DOHH2 (cell line): ENCODE data around the gene TMEM141.

Experiments used
- H3F3A ChIP-seq: fragments of 200-600 bp; sonication (generic), shearing (Covaris generic); 2 replicates; pipeline ENCODE4 v1.6.0; 2016; ENCODE audit warnings: antibody characterized with exemption, mild to moderate bottlenecking; ENCODE audit not compliant: control insufficient read depth, insufficient read depth
- H3K27ac ChIP-seq: fragments of 200-600 bp; sonication (generic); 2 replicates; pipeline ENCODE4 v1.5.1; 2014; ENCODE audit warnings: low read depth, mild to moderate bottlenecking, low read length, moderate library complexity
- H3K27me3 ChIP-seq: fragments of 200-600 bp; sonication (generic); 2 replicates; pipeline ENCODE4 v1.6.1; 2014; ENCODE audit warnings: mild to moderate bottlenecking, low read length, mixed read lengths; ENCODE audit not compliant: control insufficient read depth
- H3K36me3 ChIP-seq: fragments of 200-600 bp; sonication (generic); 2 replicates; pipeline ENCODE4 v1.6.1; 2014; ENCODE audit warnings: mild to moderate bottlenecking, low read length, moderate library complexity, mixed read lengths; ENCODE audit not compliant: control insufficient read depth
- H3K4me1 ChIP-seq: fragments of 200-600 bp; sonication (generic); 2 replicates; pipeline ENCODE4 v1.6.1; 2014; ENCODE audit warnings: mild to moderate bottlenecking, low read length, mixed read lengths; ENCODE audit not compliant: control insufficient read depth
- H3K4me2 ChIP-seq: fragments of 200-600 bp; sonication (generic); 2 replicates; pipeline ENCODE4 v1.6.0; 2014; ENCODE audit warnings: mild to moderate bottlenecking, low read length, moderate library complexity
- H3K4me3 ChIP-seq: fragments of 200-600 bp; sonication (generic); 2 replicates; pipeline ENCODE4 v1.5.1; 2014; ENCODE audit warnings: mild to moderate bottlenecking, low read length, mixed read lengths
- H3K79me2 ChIP-seq: fragments of 200-600 bp; sonication (generic); 2 replicates; pipeline ENCODE4 v1.6.1; 2014; ENCODE audit warnings: mild to moderate bottlenecking, low read length, mixed read lengths; ENCODE audit not compliant: control insufficient read depth
- H3K9me2 ChIP-seq: fragments of 200-600 bp; sonication (generic); replicated peaks from 2 replicates; pipeline ENCODE4 v1.6.1; 2014; ENCODE audit warnings: mild to moderate bottlenecking, low read length, mixed read lengths; ENCODE audit not compliant: control insufficient read depth
- H3K9me3 ChIP-seq: fragments of 200-600 bp; sonication (generic); 2 replicates; pipeline ENCODE4 v1.6.1; 2014; ENCODE audit warnings: antibody characterized with exemption, low read length, mixed read lengths; ENCODE audit not compliant: control insufficient read depth, insufficient read depth
- H4K20me1 ChIP-seq: fragments of 200-600 bp; sonication (generic); 2 replicates; pipeline ENCODE4 v1.6.0; 2014; ENCODE audit warnings: low read depth, mild to moderate bottlenecking, antibody characterized with exemption, low read length, moderate library complexity; ENCODE audit not compliant: control insufficient read depth, insufficient read depth
- EZH2phosphoT487 ChIP-seq: fragments of 200-600 bp; sonication (generic); IDR thresholded peaks from 2 replicates; pipeline ENCODE4 v1.6.1; 2017; ENCODE audit warnings: borderline replicate concordance, mild to moderate bottlenecking, antibody characterized with exemption, low read length, moderate library complexity, mixed read lengths
- TF ChIP-seq, protein P1 (sequence below): fragments of 200-600 bp; sonication (generic); IDR thresholded peaks from one replicate; pipeline ENCODE4 v1.5.1; 2014; ENCODE audit warnings: antibody characterized with exemption, mild to moderate bottlenecking, low read depth, low read length; ENCODE audit not compliant: poor library complexity, severe bottlenecking

TMEM141 gene

DNA sequence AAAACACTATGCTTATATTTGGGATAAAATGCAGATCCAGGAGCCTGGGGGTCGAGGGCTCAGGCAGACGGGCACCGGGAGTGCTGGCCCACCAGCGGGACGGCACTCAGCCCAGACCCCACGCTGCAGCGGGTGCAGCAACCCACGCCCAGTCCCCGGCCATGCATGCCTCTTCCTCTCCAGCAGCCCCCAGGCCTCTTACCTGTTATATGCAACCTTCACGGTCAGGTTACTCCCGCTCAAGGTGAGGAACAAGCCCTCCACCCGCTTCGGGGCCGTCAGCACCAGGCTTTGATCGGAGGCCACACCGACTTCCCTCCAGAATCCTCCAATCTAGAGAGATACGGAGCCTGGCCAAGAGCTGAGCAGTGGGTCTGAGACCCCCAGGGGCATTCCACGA is 34.3 kb upstream of the TMEM141 start:
- Histone ChIP-seq H3K36me3 (no peaks in the 10 kb centered on the region), H3K79me2 (no peaks in the 10 kb centered on the region), H3K27ac (no peak overlapping the region), H3K27me3 (peaks cover 7% of the 10 kb centered on the region; the same call in 1 of the 2 replicates), H4K20me1 (no peaks in the 10 kb centered on the region), H3K4me2 (no peak overlapping the region), H3K9me2 (no peaks in the 10 kb centered on the region), H3K4me3 (no peak overlapping the region), H3K4me1 (peaks cover 33% of the 10 kb centered on the region), H3F3A (no peaks in the 10 kb centered on the region; the same call in 1 of the 2 replicates), H3K9me3 (peaks cover 28% of the 10 kb centered on the region)
- TF ChIP-seq, protein P1, sequence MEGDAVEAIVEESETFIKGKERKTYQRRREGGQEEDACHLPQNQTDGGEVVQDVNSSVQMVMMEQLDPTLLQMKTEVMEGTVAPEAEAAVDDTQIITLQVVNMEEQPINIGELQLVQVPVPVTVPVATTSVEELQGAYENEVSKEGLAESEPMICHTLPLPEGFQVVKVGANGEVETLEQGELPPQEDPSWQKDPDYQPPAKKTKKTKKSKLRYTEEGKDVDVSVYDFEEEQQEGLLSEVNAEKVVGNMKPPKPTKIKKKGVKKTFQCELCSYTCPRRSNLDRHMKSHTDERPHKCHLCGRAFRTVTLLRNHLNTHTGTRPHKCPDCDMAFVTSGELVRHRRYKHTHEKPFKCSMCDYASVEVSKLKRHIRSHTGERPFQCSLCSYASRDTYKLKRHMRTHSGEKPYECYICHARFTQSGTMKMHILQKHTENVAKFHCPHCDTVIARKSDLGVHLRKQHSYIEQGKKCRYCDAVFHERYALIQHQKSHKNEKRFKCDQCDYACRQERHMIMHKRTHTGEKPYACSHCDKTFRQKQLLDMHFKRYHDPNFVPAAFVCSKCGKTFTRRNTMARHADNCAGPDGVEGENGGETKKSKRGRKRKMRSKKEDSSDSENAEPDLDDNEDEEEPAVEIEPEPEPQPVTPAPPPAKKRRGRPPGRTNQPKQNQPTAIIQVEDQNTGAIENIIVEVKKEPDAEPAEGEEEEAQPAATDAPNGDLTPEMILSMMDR = no peak
- TF ChIP-seq EZH2phosphoT487 = no peak

DNA sequence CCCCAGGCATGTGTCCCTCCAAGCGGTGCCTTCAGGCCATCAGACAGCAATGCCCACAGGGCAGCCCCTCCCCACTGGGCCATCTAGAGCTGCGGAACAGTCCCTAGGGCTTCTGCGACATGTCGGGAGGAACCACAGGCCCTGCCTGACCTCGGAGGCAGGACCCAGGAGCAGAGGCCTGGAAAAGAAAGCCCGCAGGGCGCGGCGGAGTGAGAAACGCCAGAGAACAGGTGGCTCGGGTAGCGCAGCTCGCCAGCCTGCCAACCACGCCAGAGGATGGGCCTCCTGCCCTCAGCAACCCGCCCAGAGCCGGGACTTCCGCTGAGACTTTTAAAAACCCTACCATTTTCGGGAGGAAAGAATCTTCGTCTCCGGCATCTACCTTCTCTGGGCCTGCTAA is 33.8 kb upstream of the TMEM141 start:
- Histone ChIP-seq H3K27ac (peak overlapping the region; percentile 37), H3K36me3 (no peaks in the 10 kb centered on the region), H3F3A (no peaks in the 10 kb centered on the region; the same call in 1 of the 2 replicates), H3K79me2 (no peaks in the 10 kb centered on the region), H3K9me3 (peaks cover 23% of the 10 kb centered on the region), H3K9me2 (no peaks in the 10 kb centered on the region), H4K20me1 (no peaks in the 10 kb centered on the region), H3K27me3 (peaks cover 7% of the 10 kb centered on the region; the same call in 1 of the 2 replicates), H3K4me1 (peaks cover 33% of the 10 kb centered on the region), H3K4me3 (no peak overlapping the region), H3K4me2 (peak overlapping the region; percentile 50; the same call in 1 of the 2 replicates)
- TF ChIP-seq EZH2phosphoT487 = no peak
- TF ChIP-seq, protein P1 = no peak

DNA sequence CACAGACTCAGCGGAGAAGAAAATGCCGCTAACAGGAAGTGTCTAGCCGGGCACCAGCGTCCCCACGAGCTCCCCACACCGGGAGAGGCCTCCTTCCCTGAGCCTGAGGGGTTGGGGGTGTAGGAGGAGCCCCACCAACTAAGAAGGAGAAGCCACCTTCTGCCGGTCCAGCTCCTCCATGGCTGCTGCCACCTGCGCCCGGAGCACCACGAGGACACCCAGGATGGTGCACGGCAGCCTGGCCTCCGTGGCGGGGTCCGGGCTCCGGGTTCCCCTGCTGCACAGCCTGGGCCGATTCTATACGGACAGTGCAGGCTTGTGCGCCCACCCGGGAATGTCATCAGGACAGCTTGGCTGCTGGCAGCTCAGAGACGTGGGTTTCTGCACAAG is 33.4 kb upstream of the TMEM141 start:
- H4K20me1 ChIP-seq = no peaks in the 10 kb centered on the region
- peaks cover 20% of the 10 kb centered on the region for H3K9me3 ChIP-seq
- no peaks in the 10 kb centered on the region; the same call in 1 of the 2 replicates for H3F3A ChIP-seq
- H3K79me2 ChIP-seq = no peaks in the 10 kb centered on the region
- peaks cover 7% of the 10 kb centered on the region; the same call in 1 of the 2 replicates for H3K27me3 ChIP-seq
- H3K27ac ChIP-seq = peak overlapping the region; percentile 37
- H3K4me1 ChIP-seq = peaks cover 33% of the 10 kb centered on the region
- H3K36me3 ChIP-seq = no peaks in the 10 kb centered on the region
- TF ChIP-seq, protein P1 = no peak
- no peak for TF ChIP-seq EZH2phosphoT487
- H3K4me3 ChIP-seq = peak overlapping the region; percentile 29
- no peaks in the 10 kb centered on the region for H3K9me2 ChIP-seq
- H3K4me2 ChIP-seq = peak overlapping the region; percentile 50
